ENCODE measurements around the gene IL21R.

Gene IL21R

GRCh38 chr16:27471661-27472060 is 69.7 kb downstream of the IL21R start:
- ChIA-PET CTCF (no interaction called here), POLR2A (no interaction called here)
- Histone ChIP-seq H3K4me1 (ENCODE audit: control insufficient read depth, insufficient read depth, low read length) (no peaks in the 10 kb centered on the region), H3K4me3 (ENCODE audit: low read depth, low read length) (no peak overlapping the region), H3K36me3 (ENCODE audit: control insufficient read depth in 2 of 2, insufficient read depth in 1 of 2, low read length in 2 of 2) (peaks cover 12 to 99% of the 10 kb centered on the region in 2 experiments; a peak in 2 of 3 replicates), H3K27ac (ENCODE audit: extremely low read depth, low read depth, low read length) (no peak overlapping the region), H3K9me3 (ENCODE audit: control insufficient read depth, insufficient read depth, low read depth, low read length) (no peaks in the 10 kb centered on the region)
- no peak for TF ChIP-seq ZNF558 (tag by site-specific recombination; IDR thresholded peaks at IDR 0.05)
- TF ChIP-seq, protein P1, sequence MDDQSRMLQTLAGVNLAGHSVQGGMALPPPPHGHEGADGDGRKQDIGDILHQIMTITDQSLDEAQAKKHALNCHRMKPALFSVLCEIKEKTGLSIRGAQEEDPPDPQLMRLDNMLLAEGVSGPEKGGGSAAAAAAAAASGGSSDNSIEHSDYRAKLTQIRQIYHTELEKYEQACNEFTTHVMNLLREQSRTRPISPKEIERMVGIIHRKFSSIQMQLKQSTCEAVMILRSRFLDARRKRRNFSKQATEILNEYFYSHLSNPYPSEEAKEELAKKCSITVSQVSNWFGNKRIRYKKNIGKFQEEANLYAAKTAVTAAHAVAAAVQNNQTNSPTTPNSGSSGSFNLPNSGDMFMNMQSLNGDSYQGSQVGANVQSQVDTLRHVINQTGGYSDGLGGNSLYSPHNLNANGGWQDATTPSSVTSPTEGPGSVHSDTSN (CRISPR knock-in tag; IDR thresholded peaks at IDR 0.05): no peak

DNA sequence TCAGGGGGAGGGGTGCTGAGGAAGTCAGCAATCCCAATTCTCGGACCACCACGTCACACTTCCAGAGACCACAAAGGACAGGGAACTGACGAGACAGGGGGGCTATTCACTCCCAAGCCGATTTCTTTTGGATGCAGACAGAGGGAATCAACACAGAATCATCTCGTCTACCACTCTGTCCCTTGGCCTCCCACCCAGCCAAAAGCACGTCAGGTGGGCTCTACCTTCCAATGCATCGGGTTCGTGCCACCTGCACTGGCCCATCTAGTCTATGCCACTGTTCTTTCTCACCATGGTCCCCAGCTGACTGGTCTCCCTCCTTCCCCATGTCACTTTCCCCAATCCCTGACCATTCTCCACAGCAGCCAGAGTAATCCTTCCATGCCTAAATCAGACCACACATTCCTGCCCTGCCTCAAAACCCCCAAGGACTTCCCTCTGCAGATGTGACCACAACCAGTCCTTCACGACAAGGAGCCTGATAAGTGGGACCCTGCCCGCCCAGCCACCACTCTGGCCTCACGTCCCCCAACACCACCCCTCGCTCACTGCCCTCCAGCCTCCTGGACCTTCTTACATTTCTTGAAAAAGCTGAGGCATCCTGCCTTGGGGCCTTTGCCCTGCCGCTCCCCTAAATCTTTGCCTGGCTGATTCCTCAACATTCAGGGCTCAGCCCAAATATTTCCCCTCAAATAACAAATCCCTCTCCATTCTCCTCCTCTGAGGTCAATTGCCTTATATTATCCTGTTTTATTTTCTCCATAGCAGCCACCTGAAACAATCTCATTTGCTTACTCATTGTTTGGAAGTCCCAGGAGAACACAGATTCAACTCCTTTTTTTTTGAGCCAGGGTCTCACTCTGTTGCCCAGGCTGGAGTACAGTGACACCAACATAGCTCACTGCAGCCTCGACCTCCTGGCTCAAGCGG is 70.4 kb downstream of the IL21R start:
- Histone ChIP-seq H3K27ac (ENCODE audit: extremely low read depth, low read depth, low read length) (no peak overlapping the region), H3K9me3 (ENCODE audit: control insufficient read depth, insufficient read depth, low read depth, low read length) (no peaks in the 10 kb centered on the region), H3K36me3 (ENCODE audit: control insufficient read depth in 2 of 2, insufficient read depth in 1 of 2, low read length in 2 of 2) (peaks cover 18 to 99% of the 10 kb centered on the region in 2 experiments; a peak in 2 of 3 replicates), H3K4me3 (ENCODE audit: low read depth, low read length) (no peak overlapping the region), H3K4me1 (ENCODE audit: control insufficient read depth, insufficient read depth, low read length) (no peaks in the 10 kb centered on the region)
- ChIA-PET CTCF (no interaction called here), POLR2A (no interaction called here)
- no peak for TF ChIP-seq ZNF157 (tag by site-specific recombination; IDR thresholded peaks at IDR 0.05)
- no peak for TF ChIP-seq ZSCAN5A (tag by site-specific recombination; IDR thresholded peaks at IDR 0.05)
- TF ChIP-seq, protein P2, sequence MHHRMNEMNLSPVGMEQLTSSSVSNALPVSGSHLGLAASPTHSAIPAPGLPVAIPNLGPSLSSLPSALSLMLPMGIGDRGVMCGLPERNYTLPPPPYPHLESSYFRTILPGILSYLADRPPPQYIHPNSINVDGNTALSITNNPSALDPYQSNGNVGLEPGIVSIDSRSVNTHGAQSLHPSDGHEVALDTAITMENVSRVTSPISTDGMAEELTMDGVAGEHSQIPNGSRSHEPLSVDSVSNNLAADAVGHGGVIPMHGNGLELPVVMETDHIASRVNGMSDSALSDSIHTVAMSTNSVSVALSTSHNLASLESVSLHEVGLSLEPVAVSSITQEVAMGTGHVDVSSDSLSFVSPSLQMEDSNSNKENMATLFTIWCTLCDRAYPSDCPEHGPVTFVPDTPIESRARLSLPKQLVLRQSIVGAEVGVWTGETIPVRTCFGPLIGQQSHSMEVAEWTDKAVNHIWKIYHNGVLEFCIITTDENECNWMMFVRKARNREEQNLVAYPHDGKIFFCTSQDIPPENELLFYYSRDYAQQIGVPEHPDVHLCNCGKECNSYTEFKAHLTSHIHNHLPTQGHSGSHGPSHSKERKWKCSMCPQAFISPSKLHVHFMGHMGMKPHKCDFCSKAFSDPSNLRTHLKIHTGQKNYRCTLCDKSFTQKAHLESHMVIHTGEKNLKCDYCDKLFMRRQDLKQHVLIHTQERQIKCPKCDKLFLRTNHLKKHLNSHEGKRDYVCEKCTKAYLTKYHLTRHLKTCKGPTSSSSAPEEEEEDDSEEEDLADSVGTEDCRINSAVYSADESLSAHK (tag by site-specific recombination; IDR thresholded peaks at IDR 0.05): no peak
- TF ChIP-seq, protein P3, sequence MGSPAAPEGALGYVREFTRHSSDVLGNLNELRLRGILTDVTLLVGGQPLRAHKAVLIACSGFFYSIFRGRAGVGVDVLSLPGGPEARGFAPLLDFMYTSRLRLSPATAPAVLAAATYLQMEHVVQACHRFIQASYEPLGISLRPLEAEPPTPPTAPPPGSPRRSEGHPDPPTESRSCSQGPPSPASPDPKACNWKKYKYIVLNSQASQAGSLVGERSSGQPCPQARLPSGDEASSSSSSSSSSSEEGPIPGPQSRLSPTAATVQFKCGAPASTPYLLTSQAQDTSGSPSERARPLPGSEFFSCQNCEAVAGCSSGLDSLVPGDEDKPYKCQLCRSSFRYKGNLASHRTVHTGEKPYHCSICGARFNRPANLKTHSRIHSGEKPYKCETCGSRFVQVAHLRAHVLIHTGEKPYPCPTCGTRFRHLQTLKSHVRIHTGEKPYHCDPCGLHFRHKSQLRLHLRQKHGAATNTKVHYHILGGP (tag by site-specific recombination; IDR thresholded peaks at IDR 0.05): no peak
- TF ChIP-seq ZNF48 (tag by site-specific recombination; IDR thresholded peaks at IDR 0.05): no peak
- no peak for TF ChIP-seq ZNF596 (tag by site-specific recombination; IDR thresholded peaks at IDR 0.05)
- no peak for TF ChIP-seq ZBTB7A (tag by site-specific recombination; IDR thresholded peaks at IDR 0.05; ENCODE audit: low read depth)
- TF ChIP-seq ZBTB6 (tag by site-specific recombination; IDR thresholded peaks at IDR 0.05): no peak
- no peak for TF ChIP-seq ZNF133 (tag by site-specific recombination; IDR thresholded peaks at IDR 0.05)
- TF ChIP-seq ZNF677 (tag by site-specific recombination; IDR thresholded peaks at IDR 0.05): no peak
- TF ChIP-seq SCRT2 (tag by site-specific recombination; IDR thresholded peaks at IDR 0.05): no peak
- TF ChIP-seq, protein P4, sequence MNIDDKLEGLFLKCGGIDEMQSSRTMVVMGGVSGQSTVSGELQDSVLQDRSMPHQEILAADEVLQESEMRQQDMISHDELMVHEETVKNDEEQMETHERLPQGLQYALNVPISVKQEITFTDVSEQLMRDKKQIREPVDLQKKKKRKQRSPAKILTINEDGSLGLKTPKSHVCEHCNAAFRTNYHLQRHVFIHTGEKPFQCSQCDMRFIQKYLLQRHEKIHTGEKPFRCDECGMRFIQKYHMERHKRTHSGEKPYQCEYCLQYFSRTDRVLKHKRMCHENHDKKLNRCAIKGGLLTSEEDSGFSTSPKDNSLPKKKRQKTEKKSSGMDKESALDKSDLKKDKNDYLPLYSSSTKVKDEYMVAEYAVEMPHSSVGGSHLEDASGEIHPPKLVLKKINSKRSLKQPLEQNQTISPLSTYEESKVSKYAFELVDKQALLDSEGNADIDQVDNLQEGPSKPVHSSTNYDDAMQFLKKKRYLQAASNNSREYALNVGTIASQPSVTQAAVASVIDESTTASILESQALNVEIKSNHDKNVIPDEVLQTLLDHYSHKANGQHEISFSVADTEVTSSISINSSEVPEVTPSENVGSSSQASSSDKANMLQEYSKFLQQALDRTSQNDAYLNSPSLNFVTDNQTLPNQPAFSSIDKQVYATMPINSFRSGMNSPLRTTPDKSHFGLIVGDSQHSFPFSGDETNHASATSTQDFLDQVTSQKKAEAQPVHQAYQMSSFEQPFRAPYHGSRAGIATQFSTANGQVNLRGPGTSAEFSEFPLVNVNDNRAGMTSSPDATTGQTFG (tag by site-specific recombination; IDR thresholded peaks at IDR 0.05; ENCODE audit: borderline replicate concordance): no peak
- TF ChIP-seq ZNF830 (tag by site-specific recombination; IDR thresholded peaks at IDR 0.05; ENCODE audit: low read depth): no peak
- no peak for TF ChIP-seq ZFHX2 (tag by site-specific recombination; conservative IDR thresholded peaks at IDR 0.05)
- no peak for TF ChIP-seq ZBTB44 (tag by site-specific recombination; IDR thresholded peaks at IDR 0.05)
- no peak for TF ChIP-seq ZNF175 (tag by site-specific recombination; IDR thresholded peaks at IDR 0.05)
- TF ChIP-seq ZNF514 (tag by site-specific recombination; IDR thresholded peaks at IDR 0.05): no peak
- TF ChIP-seq MZF1 (tag by site-specific recombination; IDR thresholded peaks at IDR 0.05; ENCODE audit: borderline replicate concordance): no peak

Data from HEK293 (cell line).